Ammon's horn (tissue), 1 donor: ENCODE measurements around the gene PTF1A.
A peak's percentile ranks its signal among the peaks of the same experiment; 100 is the strongest.

Experiments
- DNase-seq: peaks from one replicate; pipeline ENCODE4 v3.0.0-alpha.2; 2016; ENCODE audit warnings: low spot score

Gene PTF1A

DNA sequence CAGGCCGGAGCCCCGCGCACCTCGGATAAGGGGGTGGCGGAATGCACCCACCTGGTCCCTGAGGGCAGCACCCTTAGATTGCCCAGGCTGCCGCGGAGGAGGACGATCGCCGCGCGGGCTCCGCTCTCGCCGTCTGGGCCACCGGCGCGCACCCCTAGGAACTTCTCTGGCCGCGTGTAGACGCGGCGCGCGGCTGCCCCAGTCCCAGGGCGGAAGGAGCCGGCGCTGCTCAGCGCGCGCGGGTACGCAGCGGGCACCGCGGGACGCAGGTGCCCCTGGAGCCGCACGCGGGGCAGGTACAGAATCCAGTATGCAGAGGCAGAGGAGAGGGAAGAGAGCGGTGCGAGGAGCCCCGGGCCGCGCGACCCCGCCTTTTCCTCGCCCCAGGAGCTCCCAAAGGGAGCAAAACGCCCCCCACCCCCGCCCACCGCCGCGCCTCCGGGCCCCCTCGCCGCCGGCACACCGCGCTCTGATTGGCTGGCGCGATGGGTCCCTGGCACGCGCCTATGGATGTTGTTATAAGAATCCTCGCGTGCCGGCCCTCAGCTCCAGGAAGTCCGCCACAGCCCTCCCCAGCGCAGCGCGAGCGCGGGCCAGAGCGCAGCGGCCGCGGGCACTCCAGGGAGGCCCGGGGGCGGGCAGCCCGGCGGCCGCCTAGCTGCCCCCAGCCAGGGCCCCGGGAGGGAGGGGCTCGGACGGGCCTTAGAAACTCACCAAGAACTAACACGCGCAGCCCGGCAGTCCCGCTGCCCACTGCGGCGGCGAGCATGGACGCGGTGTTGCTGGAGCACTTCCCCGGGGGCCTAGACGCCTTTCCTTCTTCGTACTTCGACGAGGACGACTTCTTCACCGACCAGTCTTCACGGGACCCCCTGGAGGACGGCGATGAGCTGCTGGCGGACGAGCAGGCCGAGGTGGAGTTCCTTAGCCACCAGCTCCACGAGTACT lies at the start of gene PTF1A:
PTF1A (plus strand) TSS at position 549 of the 948 bp plus-strand sequence; CDS start at position 768, 219 bp downstream.
- no peak for DNase-seq

GRCh38 chr10:23146258-23146657 lies 45.9 kb upstream of the PTF1A start:
- DNase-seq, result no peak

DNA sequence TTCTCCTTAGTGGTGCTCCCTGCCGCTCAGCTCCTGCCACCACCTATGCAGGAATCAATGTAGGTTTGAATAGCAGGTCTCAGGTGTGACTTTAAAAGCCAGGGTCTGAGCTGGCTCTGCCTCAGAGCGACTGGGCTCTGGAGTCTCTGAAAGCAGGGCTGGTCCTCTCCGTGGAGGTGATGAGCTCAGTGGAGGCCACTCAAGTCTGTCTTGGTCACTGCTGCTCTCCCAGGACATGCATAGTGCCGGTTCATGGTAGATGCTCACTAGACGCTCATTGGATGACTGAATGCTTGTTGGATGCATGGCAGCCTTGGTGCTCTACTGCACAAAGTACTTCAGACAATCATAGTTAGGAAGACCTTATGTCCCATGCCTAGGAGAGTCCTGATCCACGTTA lies 45.1 kb upstream of the PTF1A start:
- no peak for DNase-seq

- DNase-seq, result no peak
Observed at GRCh38 chr10:23148214-23148613, 43.9 kb upstream of the PTF1A start.

DNA sequence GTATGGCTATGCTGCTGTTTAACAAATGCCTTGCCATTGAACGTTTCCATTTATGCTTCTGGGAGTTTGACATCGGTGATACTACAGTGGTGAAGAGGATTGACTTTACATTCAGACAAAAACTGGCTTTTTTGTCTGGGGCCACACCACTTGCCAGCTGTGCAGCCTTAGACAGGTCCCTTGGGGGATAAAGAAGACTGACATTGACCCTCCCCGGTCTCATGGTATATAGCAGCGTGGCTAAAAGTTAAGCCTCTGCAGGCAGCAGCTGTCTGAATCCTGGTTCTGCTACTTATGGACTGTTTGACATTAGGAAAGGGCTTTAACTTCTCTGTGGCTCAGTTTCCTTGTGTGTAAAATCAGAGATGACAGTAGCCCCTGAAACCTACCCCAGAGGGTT lies 42.0 kb upstream of the PTF1A start:
- DNase-seq, result no peak

- no peak for DNase-seq
Observed at GRCh38 chr10:23150610-23151009, 41.5 kb upstream of the PTF1A start.

- no peak for DNase-seq
Observed at GRCh38 chr10:23151071-23151470, 41.0 kb upstream of the PTF1A start.

DNA sequence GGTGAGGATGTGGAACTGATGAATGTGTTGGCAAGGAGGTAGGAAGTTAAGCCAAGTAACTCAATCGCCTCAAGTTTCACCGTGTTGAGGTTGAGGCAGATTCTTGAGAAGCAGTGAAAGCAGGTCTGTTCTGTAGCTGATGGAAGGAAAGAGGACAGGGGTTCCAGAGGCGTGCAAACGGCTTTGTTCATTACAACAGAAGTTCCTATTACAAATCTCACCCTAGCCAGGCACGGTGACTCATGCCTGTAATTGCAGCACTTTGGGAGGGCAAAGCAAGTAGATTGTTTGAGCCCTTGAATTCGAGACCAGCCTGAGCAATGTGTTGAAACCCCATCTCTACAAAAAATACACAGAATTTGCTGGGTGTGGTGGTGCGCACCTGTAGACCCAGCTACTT lies 36.9 kb upstream of the PTF1A start:
- no peak for DNase-seq

DNA sequence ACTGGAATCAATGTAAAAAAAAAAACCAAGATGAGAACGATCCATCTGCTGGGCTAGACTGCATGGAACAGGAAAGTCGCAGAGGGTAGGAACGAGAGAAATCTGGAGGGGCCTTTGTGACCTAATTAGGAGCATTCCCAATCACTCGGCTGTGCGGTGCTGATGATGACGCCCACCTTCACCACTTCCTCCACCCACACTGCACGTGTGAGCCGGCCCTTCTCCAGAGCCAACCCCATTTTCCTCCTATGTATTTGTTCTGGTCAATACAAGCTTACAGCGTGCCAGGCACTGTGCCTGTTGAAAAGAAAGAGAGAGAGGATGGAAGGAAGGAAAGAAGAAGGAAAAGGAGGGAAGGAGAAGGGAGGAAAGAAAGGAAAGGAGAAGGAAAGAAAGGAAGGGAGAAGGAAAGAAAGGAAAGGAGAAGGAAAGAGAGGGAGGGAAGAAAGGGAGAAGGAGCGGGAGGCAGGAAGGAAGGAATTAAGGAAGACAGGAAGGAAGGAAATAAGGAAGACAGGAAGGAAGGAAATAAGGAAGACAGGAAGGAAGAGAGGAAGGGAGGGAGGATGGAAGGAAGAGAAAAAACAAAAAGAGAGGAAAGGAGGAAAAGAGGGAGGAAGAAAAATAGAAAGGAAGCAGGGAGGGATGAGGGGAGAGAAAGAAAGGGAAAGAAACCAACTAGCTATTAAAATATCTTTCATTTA lies 35.5 kb upstream of the PTF1A start:
- DNase-seq, result no peak

- DNase-seq, result no peak
Observed at GRCh38 chr10:23157239-23157681, 34.9 kb upstream of the PTF1A start.

GRCh38 chr10:23157691-23158369 lies 34.3 kb upstream of the PTF1A start:
- DNase-seq, result peak; percentile 58

DNA sequence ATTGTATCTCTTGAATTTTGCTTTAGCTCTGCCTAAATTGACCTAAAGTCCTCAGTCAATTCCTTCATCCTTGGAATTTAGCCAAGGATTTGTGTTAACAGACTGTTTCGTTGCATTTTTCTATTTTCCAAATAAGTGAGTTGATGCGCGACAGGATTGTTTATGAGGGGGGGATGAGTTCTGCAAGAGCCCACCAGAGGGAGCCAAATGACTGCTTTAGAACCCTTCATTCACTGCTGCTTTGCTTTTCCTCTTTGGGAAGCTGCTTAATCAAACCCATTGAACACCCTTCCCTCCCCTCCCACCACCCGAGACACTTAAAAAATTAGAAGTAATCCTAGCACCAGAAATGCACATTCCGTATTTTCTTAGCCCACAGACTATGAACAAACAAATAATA lies 33.7 kb upstream of the PTF1A start:
- DNase-seq, result peak; percentile 82

DNA sequence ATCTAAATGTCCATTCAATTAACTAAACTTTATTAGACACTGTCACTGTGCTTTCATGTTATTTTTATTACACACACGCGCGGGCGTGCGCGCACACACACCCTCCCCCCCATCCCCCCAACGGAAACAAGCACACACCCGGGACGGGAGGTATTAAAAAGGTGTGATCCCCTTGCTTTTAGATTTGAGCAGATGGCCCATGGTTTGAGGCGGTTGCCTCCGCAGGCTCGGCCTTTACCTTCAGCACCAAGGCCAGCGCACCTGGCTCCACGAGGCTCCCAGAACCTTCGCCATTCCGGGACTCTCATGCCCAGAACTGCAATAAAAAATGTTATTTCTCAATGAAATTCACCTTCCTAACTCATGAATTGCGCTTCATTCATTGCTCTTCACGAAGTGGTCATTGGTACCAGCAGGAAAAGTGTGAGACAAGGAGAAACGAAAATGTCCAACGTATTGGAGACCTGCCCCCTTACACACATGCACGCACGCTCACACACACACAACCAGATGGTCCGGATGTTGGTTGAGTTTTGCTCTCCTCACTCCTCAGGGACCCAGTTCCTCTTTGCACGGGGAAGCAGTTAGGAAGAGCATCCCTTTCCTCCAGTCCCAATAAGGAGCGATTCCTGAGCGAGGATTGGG lies 20.8 kb upstream of the PTF1A start:
- DNase-seq, result no peak

- no peak for DNase-seq
Observed at GRCh38 chr10:23172429-23173213, 19.5 kb upstream of the PTF1A start.

GRCh38 chr10:23173214-23174073 lies 18.7 kb upstream of the PTF1A start:
- DNase-seq, result peak; percentile 48

- DNase-seq, result no peak
Observed at GRCh38 chr10:23174074-23174976, 17.8 kb upstream of the PTF1A start.

DNA sequence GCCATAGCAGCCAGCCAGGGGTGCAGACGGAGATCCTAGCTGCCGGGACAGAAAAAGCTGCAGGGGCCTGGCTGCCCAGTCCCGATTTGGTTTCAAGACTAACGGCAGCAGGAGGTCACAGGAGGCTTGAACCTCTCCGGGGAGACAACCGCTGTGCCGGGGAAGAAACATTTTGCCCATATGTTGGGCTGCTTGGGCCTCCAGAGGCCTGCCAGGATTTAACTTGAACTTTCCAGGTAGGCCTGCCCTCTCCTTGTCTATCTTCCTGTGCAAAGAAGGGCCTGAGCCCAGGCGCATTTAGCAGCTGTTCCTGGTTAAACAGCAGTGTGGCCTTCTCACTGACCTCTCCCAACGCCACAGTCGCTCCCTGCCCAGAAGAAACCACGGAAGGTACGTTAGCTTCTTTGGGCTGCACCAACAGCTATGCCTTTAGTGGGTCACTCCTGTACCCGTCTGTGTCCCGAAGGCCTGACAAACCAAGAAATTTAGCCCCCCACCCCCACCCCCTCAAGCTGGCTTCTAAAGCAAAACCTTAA lies 17.1 kb upstream of the PTF1A start:
- no peak for DNase-seq

- no peak for DNase-seq
Observed at GRCh38 chr10:23186178-23186577, 5.9 kb upstream of the PTF1A start.

- DNase-seq, result no peak
Observed at GRCh38 chr10:23186697-23187096, 5.4 kb upstream of the PTF1A start.
